Measurements from ENCODE around the gene CASP3.

GRCh38 chr4:184648054-184648312, 1.3 kb downstream of the CASP3 start:
- TF ChIP-seq CTCF (conservative IDR thresholded peaks at IDR 0.05 in 1 of 2, IDR thresholded peaks at IDR 0.05 in 1 of 2; ENCODE audit: extremely low read depth in 1 of 2, insufficient read depth in 1 of 2, low read depth in 1 of 2, low read length in 2 of 2) (no peak), EZH2 (IDR thresholded peaks at IDR 0.05; ENCODE audit: borderline replicate concordance, low read length) (no peak)
